Stimulated activated CD8-positive, alpha-beta memory T cell treated with anti-CD3 and anti-CD28 coated beads, Interleukin-12 subunit alpha, Interleukin-12 subunit beta, amount 100 ng/mL, for 1 hour (primary cell): Measurements from ENCODE around the gene JPH2.

Experiments used
- DNase-seq: peaks from one replicate; pipeline ENCODE4 v3.0.0-alpha.2; 2020; ENCODE audit warnings: low read depth

Gene JPH2

DNA sequence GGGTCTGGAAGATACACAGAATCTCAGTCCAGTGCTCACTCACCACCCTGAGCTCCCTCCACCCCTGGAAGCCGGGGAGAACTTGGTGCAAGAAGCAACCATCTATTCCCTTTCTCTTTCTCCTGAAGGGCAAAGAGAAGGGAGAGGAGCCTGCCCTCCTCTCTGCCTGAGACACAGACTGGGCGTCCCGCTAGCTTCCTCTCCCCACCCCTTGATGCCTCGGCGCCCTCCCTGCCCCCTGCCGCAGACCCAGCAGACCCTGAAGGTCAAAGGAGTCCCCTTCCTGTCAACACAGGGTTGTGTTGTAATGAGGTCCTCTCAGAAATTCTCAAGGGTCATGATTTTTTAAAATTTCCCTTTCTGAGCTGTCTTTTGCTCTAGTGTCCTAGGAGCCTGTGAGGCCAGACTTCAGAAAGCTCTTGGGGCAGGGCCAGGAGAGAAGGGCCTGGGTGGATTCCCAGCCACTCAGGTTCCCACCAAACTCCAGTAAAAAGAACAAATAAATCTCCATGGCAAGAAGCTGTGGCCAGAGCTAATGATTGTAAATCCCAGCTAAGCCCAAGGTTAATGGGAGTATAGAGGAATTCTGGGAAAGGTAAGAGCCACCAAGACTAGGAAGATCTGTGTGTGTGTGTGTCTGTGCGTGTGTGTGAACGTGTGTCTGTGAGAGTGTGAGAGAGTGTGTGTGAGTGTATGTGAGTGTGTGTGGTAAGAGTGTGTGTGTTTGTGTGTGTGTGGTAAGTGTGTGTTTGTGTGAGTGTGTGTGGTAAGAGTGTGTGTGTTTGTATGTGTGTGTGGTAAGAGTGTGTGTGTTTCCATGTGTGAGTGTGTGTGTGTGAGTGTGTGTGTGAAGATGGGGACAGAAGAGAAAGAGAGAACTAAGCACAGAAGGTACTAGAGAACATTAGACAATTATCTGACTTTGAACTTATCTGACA, 1.1 kb upstream of the JPH2 start:
- DNase-seq: no peak

DNA sequence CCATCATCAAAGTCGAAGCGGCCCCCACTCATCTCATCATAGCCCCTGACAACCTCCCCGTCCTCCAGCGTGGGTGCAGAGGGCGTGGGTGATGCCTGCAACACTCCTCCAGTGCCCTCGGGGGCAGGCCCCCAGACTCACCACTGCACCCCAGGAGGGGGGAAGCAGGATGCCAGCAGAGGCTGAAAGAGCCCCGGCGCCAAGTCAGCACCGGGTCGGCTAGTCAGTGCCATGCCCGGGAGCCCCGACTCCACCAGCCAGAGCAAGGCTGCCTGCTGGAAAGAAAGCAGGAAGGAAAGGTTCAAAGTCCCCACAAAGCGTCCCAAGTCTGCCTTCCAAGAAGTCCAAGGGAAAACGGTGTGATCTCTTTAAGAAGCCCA, 324 bp downstream of the JPH2 start:
- DNase-seq: no peak

DNA sequence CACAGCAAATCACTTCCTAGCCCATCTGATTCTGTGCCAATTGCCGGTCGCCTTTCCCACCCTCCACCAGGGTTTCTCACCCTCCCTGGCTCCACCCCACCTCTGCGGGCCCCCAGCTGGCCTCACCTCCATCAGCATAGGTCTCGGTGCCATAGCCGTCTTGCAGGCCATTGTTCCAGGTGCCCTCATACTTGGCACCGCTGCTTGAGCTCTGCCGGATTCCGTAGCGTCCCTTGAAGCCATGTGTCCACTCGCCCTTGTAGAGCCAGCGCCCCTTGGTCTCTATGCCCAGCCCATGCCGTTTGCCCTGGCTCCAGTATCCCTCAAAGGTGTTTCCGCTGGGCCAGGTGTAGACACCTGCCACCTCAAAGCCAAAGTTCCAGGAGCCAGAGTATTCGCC, 787 bp downstream of the JPH2 start:
- DNase-seq: no peak

DNA sequence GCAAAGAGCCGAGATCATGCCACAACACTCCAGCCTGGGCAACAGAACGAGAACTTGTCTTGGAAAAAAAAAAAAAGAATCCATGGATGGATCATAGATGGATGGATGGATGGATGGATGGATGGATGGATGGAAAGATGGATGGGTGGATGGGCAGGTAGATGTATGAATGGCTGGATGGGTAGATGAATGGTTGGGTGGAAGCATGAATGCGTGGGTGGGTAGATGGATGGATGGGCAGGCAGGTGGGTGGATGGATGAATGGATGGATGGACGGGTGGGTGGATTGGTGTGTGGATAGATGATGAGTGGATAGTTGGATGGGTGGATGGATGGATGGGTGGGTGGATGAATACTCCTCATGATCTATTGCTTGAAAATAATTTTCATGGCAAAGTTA, 1.4 kb downstream of the JPH2 start:
- DNase-seq: no peak

GRCh38 chr20:44183282-44183681, 3.7 kb downstream of the JPH2 start:
- DNase-seq: no peak

- no peak for DNase-seq
Observed at GRCh38 chr20:44182863-44183262, 4.1 kb downstream of the JPH2 start.

DNA sequence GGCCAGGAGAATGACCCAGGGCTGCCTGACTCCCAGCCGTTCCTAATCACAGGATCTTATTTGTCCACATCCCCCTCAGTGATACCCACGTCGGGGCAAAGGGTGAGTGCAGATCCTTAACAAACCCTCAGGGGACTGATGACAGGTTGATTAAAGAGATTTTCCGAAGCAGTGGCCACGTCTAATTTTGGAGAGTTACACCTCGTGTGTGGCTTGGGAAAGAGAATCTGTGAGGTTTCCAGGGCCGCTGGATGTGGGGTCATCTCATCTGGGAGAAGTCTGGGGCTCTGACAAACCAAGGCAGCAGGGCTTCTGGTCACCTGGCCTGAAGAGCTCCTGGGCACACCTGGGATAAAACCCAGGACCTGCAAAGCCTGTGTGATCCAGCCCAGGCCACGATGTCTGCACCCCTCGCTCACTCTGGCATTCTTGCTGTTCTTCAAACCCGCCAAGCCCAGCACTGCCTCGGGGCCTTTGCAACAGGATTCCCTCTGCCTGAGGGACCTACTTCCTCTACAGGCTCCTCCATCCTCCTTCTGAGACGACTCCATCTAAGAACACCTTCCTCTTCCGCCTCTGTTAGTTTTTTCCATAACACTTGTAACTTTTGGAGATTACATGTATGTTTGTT, 4.7 kb downstream of the JPH2 start:
- no peak for DNase-seq

DNA sequence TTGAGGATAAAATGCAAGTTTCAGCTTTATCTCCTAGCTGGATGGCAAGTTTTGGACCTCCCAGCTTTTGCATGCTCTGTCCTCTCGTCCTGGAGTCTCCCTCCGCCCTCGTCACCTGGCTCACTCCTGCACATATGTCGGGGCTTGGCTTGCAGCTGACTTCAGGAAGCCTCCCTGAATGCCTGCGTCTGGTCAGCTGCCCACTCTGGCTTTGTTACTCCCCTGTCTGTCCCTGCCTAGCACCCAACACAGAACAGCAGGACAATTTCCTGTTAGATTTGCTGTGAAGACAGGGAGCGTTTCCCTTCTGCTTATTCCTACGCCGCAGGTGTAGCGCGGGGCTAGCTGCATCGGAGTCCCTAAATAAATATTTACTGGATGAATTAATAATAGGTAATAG, 5.4 kb downstream of the JPH2 start:
- DNase-seq: no peak

DNA sequence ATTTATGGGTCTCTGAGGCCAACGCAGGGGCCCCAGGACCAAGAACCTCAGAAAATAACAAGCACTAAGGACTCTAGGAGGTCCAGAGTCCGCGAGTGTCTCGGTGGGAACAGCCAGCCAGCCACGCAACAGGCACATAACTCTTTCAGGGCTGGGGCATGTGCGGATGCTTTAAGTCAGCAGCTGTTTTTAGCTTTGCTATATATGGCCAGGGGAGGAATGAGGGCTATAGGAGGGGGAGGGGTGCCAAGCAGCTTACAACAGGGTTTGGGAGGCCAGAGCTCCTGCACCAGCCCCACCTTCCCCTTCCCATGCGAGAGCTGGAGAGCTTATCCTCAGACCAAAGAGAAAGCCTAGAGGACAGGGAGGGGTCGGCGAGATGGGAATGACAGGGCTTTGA, 6.2 kb downstream of the JPH2 start:
- DNase-seq: no peak

DNA sequence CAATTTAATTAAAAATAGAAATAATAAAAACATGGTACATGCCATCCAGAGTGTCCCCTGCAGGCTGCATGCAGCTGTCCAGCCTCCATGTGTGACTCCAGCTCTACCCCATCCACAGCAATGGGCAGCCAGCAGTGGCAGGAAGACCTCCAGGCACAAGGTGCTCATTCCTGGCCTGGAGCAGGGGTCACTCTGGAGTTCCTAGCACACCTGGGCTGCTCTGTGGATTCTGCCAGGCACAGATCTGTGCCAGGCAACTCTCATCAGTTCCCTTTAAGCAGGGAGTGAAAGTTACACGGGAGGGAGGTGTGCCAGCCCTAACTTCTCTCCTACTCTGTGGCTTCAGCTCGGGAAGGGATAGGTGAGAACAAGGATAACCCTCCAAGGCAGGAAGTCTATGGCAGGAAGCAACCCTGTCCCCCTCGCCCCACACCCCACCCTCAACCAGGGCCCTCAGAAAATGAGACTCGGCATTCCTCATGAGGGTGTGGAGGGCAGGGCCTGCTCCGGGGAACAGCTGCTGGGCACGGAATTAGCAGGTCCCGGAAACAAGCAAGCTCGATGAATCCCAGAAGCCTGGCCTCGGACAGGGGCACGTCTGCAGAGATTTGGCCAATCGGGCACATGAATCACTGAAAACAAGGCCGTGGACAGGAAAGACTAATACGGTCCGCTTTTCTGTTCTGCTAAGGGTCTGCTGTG, 10.0 kb downstream of the JPH2 start:
- DNase-seq: no peak

DNA sequence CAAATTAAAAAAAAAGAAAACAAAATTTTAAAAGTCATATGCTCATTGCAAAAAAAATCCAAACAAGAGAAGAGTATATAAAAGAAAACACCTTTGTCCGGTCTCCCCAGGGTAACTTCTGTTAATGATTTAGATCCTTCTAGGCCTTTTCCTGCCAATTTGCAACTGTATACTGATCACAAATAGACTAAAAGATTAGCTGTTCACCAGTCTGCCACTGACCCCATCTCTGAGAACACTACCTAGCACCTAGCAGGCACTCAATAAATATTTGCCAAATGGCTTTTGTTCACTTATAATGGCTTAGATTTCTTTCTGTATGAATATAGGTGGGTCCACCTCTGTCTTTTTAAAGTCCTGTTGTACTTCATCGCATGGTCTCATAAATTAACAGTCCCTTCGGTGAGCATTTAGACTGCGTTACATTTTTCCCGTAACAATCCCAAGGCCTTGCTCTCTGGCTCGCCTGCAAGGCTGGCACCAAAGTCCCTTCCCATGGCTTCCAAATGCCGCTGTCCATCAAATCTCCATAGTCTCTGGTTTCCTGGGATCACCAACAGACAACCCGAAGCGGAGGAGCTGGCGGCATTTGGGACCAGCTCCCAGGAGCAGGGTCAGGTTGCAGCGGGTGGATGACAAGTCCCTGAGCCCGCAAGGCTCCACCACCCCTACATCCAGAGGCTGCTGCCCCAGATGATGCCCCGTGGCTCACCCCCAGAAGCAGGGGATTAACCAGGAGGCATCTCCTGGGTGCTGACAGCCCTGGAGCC, 11.8 kb downstream of the JPH2 start:
- no peak for DNase-seq

DNA sequence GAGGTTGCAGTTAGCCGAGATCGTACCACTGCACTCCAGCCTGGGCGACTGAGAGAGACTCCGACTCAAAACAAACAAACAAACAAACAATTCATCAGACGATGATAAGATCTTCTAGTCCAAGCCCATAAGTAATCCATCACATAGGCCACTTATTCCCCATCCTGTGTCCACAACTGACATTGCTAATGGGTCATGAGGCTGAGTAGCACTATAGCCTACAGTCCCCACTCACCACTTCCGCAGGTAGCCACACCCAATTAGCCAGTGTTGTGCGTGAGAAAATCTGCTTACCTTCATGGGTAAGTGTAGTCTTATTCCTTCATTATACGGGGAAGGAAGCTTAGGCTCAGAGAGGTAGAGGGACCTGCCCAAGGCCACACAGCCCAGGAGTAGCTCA, 13.1 kb downstream of the JPH2 start:
- DNase-seq: no peak

DNA sequence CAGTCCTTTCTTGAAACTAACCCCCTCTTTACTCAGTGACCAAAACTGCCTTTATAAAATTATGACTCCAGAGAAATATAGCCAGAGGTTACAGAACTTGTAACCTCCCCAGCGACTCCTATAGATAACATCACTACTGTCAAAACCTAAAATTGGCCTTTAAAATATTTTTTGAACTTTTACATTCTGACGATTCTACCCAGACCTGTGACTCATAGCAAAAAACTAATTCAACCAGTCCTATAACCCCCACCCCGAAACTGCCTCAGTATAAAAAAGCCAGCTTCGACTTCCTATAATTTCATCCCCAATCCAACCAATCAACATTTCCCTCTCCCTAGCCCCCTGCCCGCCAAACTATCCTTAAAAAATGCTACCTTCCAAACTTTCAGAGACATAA, 13.9 kb downstream of the JPH2 start:
- DNase-seq: no peak

DNA sequence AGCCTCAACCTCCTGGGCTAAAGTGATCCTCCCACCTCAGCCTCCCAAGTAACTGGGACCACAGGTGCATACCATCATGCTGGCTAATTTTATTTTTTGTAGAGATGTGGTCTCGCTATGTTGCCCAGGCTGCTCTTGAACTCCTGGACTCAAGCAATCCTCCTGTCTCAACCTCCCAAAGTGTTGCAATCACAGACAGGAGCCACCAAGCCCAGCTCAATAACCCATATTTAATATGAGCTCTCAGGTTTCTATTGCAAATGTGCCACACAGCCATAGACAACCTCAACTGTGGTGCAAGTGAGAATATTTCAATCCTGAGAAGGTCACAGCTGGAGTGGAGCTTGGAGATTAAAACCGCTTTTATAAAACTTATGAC, 14.4 kb downstream of the JPH2 start:
- DNase-seq: no peak

DNA sequence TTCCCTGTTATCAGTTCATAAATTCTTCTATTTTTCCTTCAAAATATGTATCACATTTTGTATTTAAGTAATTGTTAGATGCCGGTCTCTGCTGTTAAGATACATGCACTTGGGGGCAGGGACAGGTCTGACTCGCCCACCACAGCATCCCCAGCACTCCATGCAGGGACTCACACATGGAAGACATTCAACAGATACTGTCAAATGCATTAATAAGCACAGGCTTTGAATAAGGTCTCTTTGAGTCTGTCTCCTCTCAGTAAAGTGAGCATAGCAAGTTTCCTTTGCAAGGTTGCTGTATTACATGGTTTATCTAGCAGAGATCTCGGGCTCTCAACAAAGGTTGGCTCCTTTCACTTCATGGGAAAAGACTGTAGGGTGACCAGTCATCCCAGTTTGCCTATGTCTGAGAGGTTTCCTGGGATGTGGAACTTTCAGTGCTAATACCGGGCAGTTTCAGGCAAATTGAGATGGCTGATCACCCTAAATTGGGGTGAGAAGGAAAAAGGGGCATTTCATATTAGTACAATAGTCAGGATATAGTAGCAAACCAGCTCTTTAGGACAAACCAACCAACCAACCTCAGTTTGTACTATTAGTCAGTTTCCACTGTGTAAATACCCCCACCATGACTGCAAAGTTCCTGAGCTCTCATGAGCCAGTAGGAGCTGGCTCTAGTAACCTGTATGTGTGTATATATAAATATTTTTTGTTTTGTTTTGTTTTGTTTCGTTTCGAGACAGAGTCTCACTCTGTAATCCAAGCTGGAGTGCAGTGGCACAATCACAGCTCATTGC, 15.0 kb downstream of the JPH2 start:
- no peak for DNase-seq

GRCh38 chr20:44170816-44171410, 16.1 kb downstream of the JPH2 start:
- no peak for DNase-seq

DNA sequence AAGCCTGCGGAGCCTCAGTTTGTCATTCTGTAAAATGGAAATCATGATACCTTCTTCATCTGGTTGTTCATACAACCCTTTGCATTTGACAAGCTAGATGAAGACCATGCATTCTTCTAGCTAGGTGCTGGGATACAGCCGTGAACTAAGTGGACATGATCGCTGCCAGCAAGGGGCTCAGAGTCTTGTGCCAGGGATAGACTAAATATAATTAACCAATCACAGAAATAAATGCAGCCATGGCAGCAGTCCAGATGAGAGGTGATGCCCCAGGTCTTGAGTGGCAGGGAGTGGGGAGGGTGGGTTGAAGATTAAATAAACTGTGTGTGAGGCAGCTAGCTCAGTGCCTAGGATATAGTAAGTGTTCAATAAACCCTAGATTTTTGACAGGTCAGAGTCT, 19.3 kb downstream of the JPH2 start:
- DNase-seq: no peak

DNA sequence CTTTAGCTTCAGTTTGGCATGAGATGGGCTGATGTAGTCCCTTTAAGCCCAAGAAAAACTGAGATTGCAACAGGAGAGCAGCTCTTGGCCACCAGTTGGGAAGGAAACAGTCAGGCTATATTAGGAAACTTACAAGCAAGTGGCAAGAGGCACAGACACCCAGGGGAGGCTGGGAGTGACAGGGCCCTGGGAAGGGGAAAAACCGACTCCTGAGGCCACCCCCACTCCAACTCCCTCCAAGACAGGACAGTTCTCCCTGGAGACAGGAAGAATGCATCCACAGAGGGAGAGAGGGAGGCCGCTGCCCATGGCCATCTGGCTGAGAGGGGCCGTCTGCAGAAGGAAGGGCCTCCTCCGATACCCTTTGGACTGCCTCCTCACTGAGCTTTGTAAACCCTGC, 20.5 kb downstream of the JPH2 start:
- DNase-seq: no peak

DNA sequence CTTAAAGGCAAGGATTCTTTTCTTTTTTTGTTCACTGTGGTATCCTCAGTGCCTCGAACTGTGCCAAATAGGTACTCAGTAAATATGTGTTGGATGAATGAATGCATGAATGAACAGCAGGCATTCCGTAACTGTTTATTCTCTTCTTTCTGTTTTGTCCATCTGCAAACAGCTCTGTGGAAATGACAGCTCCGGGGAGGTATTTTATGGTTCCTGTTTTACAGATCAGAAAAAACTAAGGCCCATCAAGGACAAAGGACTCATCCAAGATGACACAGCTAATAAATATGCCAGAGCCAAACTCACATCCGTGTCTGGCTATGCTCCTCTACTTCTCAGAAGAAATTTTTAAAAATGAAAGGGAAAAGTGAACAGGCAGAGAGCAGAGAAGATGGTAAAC, 21.0 kb downstream of the JPH2 start:
- DNase-seq: no peak

GRCh38 chr20:44160133-44160532, 26.9 kb downstream of the JPH2 start:
- DNase-seq: no peak

DNA sequence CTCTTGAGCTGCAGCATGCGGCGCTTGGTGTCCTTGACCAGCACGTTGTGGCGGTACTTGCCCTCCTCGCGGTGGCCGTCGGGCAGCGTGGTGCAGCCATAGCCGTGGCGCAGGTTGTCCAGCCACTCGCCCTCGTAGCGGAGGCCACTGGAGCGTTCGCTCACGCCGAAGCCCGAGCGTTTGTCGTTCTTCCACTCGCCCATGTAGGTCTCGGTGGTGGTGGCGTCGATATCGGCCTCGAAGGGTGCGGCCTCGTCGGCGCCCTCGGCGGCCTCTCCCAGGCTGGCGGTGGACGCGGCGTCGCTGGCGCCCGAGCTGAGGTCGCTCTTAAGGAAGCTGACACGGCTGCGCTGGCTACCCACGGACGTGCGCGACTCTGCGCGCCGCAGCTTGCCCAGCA, 27.3 kb downstream of the JPH2 start:
- no peak for DNase-seq
